Colonic mucosa (tissue), 4 donors: ENCODE measurements around the gene ITGA2B. TPM values are rescaled to one million over a fixed set of nuclear protein-coding genes. Genes with fewer than 3 reads are reported as not detected.

Experiments
- DNase-seq: peaks from one replicate; pipeline ENCODE4 v3.0.0-alpha.2; 2020
- H3K27ac ChIP-seq: fragments of 200-600 bp; one replicate; pipeline ENCODE4 v1.8.0; 2021
- H3K27me3 ChIP-seq: fragments of 200-600 bp; one replicate; pipeline ENCODE4 v1.8.0; 2021
- H3K36me3 ChIP-seq: fragments of 200-600 bp; one replicate; pipeline ENCODE4 v1.8.0; 2021
- H3K4me1 ChIP-seq: fragments of 200-600 bp; one replicate; pipeline ENCODE4 v1.8.0; 2021; ENCODE audit warnings: mild to moderate bottlenecking
- H3K4me3 ChIP-seq: fragments of 200-600 bp; one replicate; pipeline ENCODE4 v1.8.0; 2021
- H3K9ac ChIP-seq, 2 donors: one replicate each; pipeline ENCODE4 v1.7.0; 2013; ENCODE audit warnings: control low read depth in 2 of 2, low read depth in 2 of 2, low read length in 2 of 2
- H3K9me3 ChIP-seq: fragments of 200-600 bp; one replicate; pipeline ENCODE4 v1.8.0; 2021
- intact Hi-C: fragments of 100-400 bp; cut with DNase I; formaldehyde crosslinking; loops from one replicate; pipeline ENCODE4 v1.14.1; 2022
- total RNA-seq, 2 donors: library from RNA; stranded (reverse); fragmentation: NEBNext Ultra II Directional in 1 of 2; extraction: Animal tissue kit (Norgen Biotek cat#: 25700) in 1 of 2; gene quantifications; one replicate each; pipeline ENCODE4 v1.2.1, GENCODE V29; 2021
- TF ChIP-seq, protein P1 (sequence below): fragments of 200-600 bp; IDR thresholded peaks from one replicate; pipeline ENCODE4 v1.8.0; 2022; ENCODE audit warnings: antibody characterized with exemption, mild to moderate bottlenecking
- donor health status: healthy.
- donor health status: DM: no; HTN: no; CAD: no.
- donor health status: DM: no; HTN: no; CAD: no.

The ITGA2B gene
- total RNA-seq, 2 donors from 2014 or later, result 0.37 to 0.69 TPM

DNA sequence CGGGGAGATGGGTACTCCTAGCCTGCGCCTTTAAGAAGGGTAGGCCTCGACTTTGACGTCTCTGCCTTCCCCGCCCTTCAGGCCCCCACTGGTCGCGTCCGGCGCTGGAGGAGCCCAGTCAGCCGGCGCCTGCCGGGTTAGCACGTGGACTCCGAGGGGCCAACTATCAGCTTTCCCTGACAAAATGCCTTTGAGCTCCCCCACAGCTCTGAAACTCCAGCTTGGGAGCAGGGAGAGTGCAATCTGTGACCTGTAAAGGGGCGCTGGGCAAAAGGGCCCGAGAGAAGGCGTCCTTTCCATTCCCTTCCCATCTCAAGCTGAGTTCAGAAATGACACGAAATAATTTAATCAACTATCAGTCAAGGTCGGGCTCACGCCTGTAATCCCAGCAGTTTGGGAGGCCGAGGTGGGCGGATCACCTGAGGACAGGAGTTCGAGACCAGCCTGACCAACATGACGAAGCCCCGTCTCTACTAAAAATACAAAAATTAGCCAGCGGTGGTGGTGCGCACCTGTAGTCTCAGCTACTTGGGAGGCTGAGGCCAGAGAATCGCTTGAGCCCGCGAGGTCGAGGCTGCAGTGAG is 62.5 kb downstream of the ITGA2B start:
- Histone ChIP-seq H3K27ac (no peak overlapping the region), H3K36me3 (no peaks in the 10 kb centered on the region), H3K4me1 (peaks cover 5% of the 10 kb centered on the region), H3K9me3 (no peaks in the 10 kb centered on the region), H3K9ac (peak overlapping the region in 1 of 2 donors; percentile 8), H3K27me3 (no peaks in the 10 kb centered on the region), H3K4me3 (no peak overlapping the region)
- intact Hi-C loops, result no loop called here
- peak; percentile 99 for DNase-seq
- TF ChIP-seq, protein P1, sequence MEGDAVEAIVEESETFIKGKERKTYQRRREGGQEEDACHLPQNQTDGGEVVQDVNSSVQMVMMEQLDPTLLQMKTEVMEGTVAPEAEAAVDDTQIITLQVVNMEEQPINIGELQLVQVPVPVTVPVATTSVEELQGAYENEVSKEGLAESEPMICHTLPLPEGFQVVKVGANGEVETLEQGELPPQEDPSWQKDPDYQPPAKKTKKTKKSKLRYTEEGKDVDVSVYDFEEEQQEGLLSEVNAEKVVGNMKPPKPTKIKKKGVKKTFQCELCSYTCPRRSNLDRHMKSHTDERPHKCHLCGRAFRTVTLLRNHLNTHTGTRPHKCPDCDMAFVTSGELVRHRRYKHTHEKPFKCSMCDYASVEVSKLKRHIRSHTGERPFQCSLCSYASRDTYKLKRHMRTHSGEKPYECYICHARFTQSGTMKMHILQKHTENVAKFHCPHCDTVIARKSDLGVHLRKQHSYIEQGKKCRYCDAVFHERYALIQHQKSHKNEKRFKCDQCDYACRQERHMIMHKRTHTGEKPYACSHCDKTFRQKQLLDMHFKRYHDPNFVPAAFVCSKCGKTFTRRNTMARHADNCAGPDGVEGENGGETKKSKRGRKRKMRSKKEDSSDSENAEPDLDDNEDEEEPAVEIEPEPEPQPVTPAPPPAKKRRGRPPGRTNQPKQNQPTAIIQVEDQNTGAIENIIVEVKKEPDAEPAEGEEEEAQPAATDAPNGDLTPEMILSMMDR, result no peak

DNA sequence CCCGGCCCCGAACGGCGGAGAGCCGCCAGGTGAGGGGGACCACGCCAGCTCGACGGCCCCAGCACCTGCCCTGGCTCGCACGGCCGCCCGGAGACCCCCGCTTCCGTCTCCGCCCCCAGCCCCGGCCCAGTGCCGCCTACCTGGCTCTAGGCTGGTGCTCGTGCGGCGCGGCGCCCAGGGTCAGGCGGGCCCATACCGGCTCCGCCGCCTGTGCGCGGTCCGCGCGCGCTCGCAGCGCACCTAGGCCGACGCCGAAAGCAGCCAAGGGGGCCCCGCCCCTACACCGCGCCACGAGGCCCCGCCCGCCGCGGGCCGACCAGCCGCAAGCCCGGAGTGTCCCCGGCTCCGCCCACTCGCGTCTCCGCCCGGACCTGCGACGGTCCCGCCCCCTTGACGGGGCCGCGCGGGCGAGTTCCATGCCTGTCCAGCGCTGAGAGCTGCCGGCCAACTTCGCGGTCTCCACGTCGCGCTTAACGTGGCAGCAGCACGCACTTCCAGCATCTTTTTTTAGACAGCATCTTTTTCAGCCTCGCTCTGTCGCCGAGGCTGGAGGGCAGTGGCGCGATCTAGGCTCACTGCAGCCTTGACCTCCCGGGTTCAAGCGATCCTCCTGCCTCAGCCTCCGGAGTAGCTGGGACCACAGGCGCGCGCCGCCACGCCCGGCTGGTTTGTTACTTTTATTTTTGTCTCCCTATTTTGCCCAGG is 64.7 kb downstream of the ITGA2B start, which contains the start of gene SLC25A39:
SLC25A39 (minus strand) TSS at position 253 of the 705 bp plus-strand sequence. CDS start 1,261 bp downstream, outside the sequence.
- Histone ChIP-seq H3K4me3 (peak within 1 kb of the TSS; percentile 94), H3K27me3 (no peaks in the 10 kb centered on the region)
- intact Hi-C loops, result loop anchor here (5.0 kb wide), 1 partner anchor 112 kb away; no protein-coding TSS in a partner anchor

DNA sequence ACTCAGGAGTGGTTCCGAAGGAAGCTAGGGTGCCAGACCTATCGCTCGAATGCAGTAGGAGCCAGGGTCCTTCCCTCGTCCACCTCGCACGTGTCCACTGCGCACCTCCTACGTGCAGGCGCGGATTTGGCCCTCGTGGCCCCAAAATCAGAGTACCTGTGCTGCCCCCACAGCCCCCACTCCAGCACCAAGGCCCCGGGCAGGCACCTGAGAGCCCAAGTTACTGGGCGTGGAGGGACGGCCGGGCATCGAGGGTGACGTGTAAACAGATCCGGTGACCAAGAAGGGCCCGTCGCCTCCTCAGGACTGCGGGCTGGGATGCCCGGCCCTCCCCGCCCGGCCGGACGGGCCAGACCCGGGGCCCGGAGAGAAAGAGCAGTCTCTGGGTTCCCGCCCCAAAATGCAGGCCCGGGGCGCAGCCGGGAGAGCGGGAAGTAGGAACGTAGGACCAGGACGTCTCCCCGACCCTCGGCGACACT is 65.3 kb downstream of the ITGA2B start:
- H3K27me3 ChIP-seq, result no peaks in the 10 kb centered on the region
- TF ChIP-seq, protein P1, result no peak
- no peaks in the 10 kb centered on the region for H3K9me3 ChIP-seq
- intact Hi-C loops, result loop anchor here (5.0 kb wide), 1 partner anchor 112 kb away; no protein-coding TSS in a partner anchor
- peak overlapping the region; percentile 87 to 94 for H3K9ac ChIP-seq
- peak overlapping the region; percentile 94 for H3K4me3 ChIP-seq
- no peaks in the 10 kb centered on the region for H3K36me3 ChIP-seq
- DNase-seq, result no peak
- H3K27ac ChIP-seq, result peak overlapping the region; percentile 98
- H3K4me1 ChIP-seq, result peaks cover 5% of the 10 kb centered on the region

More for the DNA sequence above, 64.7 kb downstream of the ITGA2B start, which contains the start of gene SLC25A39:
- Histone ChIP-seq H3K27ac (peak within 1 kb of the TSS; percentile 98), H3K9me3 (no peaks in the 10 kb centered on the region), H3K9ac (peak within 1 kb of the TSS; percentile 93 to 94), H3K4me1 (peaks cover 5% of the 10 kb centered on the region), H3K36me3 (no peaks in the 10 kb centered on the region)
- peak; percentile 95 for DNase-seq
- TF ChIP-seq, protein P1, result no peak

DNA sequence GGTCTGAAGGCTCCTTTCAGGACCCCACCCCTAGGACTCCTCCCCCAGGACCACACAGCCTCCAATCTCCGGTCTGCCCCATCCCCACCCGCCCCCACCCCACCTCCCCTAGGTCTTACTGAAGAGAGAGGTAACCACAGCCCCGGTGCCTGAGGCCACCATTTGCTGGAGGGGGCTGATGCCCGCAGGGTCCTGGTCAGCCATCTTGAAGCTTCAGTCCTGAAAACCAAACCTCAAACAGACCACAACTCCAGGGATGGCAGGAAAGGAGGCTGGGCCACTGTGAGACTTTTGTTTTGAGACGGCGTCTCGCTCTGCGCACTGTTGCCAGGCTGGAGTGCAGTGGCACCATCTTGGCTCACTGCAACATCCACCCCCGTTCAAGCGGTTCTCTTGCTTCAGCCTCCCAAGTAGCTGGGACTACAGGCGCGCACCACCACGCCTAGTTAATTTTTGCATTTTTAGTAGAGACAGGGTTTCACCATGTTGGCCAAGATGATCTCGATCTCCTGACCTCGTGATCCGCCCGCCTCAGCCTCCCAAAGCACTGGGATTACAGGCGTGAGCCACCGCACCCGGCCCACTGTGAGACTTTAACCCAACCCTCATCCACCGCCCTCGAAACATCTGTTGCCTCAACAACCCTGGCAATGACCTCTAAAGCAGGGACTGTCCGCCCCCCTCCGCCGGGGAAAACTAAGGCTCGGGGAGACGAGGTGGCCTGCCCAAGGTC is 65.9 kb downstream of the ITGA2B start:
- H3K4me1 ChIP-seq, result peaks cover 5% of the 10 kb centered on the region
- H3K9me3 ChIP-seq, result no peaks in the 10 kb centered on the region
- TF ChIP-seq, protein P1, result no peak
- intact Hi-C loops, result loop anchor here (5.0 kb wide), 1 partner anchor 111 kb away; no protein-coding TSS in a partner anchor
- H3K27me3 ChIP-seq, result no peaks in the 10 kb centered on the region
- H3K27ac ChIP-seq, result peak overlapping the region; percentile 98
- DNase-seq, result peak; percentile 32
- no peaks in the 10 kb centered on the region for H3K36me3 ChIP-seq
- H3K4me3 ChIP-seq, result peak overlapping the region; percentile 94
- H3K9ac ChIP-seq, result peak overlapping the region; percentile 87 to 94

DNA sequence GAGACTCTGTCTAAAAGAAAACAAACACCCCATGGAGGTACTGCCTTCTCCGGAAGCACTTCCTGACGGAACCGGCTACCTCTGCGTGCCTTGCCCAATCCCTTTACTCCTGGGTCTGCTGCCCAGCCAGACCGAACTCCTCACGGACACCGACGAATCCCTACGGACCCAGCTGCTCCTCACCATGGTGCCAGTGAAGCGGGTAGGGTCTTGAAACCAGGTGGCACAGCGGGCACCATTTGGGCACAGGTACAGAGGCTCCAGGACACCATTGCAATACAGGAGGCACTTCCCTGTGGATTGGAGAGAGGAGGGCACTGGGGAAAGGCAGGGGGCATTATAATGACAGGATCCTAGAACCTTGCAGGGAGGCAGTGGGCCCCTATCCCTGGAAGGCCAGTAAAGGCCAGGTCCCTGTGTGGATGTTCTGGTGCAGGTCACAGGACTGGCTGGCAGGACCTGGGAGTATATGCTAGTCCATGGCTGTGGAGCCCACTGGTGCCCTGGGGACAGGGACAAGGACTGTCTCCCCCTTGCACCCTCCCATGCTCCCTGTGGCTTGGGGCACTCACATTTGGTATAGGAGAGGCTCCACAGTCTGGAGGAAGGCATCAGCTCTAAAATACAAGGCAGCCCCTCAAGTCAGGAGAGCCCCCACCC is 67.1 kb downstream of the ITGA2B start:
- TF ChIP-seq, protein P1, result no peak
- no peak overlapping the region for H3K9ac ChIP-seq
- intact Hi-C loops, result loop anchor here (5.0 kb wide), 1 partner anchor 110 kb away; no protein-coding TSS in a partner anchor

More for the DNA sequence above, 67.1 kb downstream of the ITGA2B start:
- Histone ChIP-seq H3K27me3 (peaks cover 5% of the 10 kb centered on the region), H3K9me3 (no peaks in the 10 kb centered on the region), H3K4me3 (no peak overlapping the region), H3K27ac (no peak overlapping the region), H3K36me3 (no peaks in the 10 kb centered on the region), H3K4me1 (peaks cover 5% of the 10 kb centered on the region)
- no peak for DNase-seq
